Body of pancreas (tissue), 4 donors: ENCODE results near the gene IL36A. TPM values are rescaled to one million over a fixed set of nuclear protein-coding genes. Genes with fewer than 3 reads are reported as not detected.

ENCODE experiments used
- ATAC-seq: fragments of 150-250 bp; one replicate; pipeline ENCODE4 v1.9.1; 2016
- DNase-seq, 4 donors: peaks; one replicate each; pipeline ENCODE4 v3.0.0-alpha.2; 2019
- H3K27ac ChIP-seq, 4 donors: fragments of 200-600 bp; sonication (generic); 1 replicate in 3 of 4; 2 replicates in 1 of 4; pipeline versions ENCODE4 v1.5.1 to v1.6.1; 2016 to 2019; ENCODE audit warnings: mild to moderate bottlenecking in 1 of 4, mixed read lengths in 1 of 4, moderate library complexity in 1 of 4
- H3K27me3 ChIP-seq, 2 donors: fragments of 200-600 bp; sonication (generic); one replicate each; pipeline ENCODE4 v1.6.0; 2016; ENCODE audit warnings: mild to moderate bottlenecking in 1 of 2
- H3K36me3 ChIP-seq, 2 donors: fragments of 200-600 bp; sonication (generic); replicated peaks in 1 of 2; 2 replicates each; pipeline ENCODE4 v1.5.1; 2016; ENCODE audit warnings: low read depth in 2 of 2; ENCODE audit not compliant: insufficient read depth in 1 of 2
- H3K4me1 ChIP-seq: fragments of 200-600 bp; sonication (generic); one replicate; pipeline ENCODE4 v1.6.0; 2016
- H3K4me3 ChIP-seq, 2 donors: fragments of 200-600 bp; sonication (generic); 1 replicate in 1 of 2; 2 replicates in 1 of 2; pipeline ENCODE4 v1.5.1; 2016 to 2019
- H3K9me3 ChIP-seq, 3 donors: fragments of 200-600 bp; sonication (generic); 1 replicate in 2 of 3; 2 replicates in 1 of 3; pipeline ENCODE4 v1.5.1; 2016
- CTCF ChIP-seq, 7 experiments: fragments of 450-650 bp in 4 of 7; fragments of 200-600 bp in 3 of 7; sonication (generic) in 3 of 7; IDR thresholded peaks; one replicate each; pipeline ENCODE4 v1.5.1; 2016 to 2019; ENCODE audit warnings: antibody characterized with exemption in 7 of 7
- POLR2A ChIP-seq, 3 donors: fragments of 450-650 bp; IDR thresholded peaks; one replicate each; pipeline ENCODE4 v1.6.1; 2016; ENCODE audit warnings: antibody characterized with exemption in 3 of 3, mild to moderate bottlenecking in 2 of 3
- WGBS, 2 donors: methylation state at CpG; one replicate each; pipeline ENCODE4 v1.1.5; 2017; 5-methylcytosine and 5-hydroxymethylcytosine counted together
- intact Hi-C: fragments of 100-400 bp; cut with DNase I; formaldehyde crosslinking; loops from one replicate; pipeline ENCODE4 v1.15.1; 2023
- total RNA-seq, 2 donors: library from RNA; depleted of rRNA; stranded (reverse); fragments of >200 nt; gene quantifications; one replicate each; pipeline ENCODE4 v1.1.0, GENCODE V29; 2016

The IL36A gene
- total RNA-seq, 2 donors from 2014 or later: not detected

DNA sequence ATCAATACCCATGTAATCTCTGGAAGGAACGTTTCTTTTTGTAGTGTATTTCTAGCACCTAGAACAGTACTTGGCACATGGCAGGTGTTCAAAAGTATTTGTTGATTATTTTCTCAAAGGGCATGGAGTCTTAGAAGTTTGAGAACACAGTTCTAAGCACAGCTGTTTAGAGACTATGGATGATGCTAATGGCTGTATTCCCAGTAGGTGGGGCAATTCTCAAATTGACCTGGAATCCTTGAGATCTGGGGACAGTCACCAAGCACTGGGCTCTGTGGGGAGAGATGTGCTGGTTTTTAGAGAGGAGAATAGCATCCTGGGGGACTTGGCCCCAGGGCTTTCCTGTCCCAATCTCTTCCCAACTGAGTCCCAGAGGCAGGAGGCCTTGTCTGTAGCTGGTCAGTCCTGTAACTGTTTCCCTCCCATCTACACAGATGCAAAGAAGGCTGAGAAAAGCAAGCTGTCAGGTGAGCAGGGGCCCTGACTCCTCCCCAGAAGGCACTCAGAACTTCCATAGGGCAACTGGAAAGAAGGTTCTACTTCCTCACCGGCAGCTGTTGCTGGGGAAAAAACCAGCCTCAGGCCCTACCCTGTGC is 44.9 kb upstream of the IL36A start:
- Histone ChIP-seq H3K4me3 (no peak overlapping the region), H3K4me1 (no peaks in the 10 kb centered on the region), H3K9me3 (no peaks in the 10 kb centered on the region), H3K36me3 (no peaks in the 10 kb centered on the region), H3K27ac (no peak overlapping the region), H3K27me3 (no peaks in the 10 kb centered on the region)
- DNase-seq (no peak), ATAC-seq (no peak)
- intact Hi-C loops: no loop called here
- 48 to 51% methylated on average over 2 of the region's 2 CpGs for WGBS, 2 donors
- TF ChIP-seq POLR2A (IDR thresholded peaks at IDR 0.05) (no peak), CTCF (IDR thresholded peaks at IDR 0.05) (no peak)

DNA sequence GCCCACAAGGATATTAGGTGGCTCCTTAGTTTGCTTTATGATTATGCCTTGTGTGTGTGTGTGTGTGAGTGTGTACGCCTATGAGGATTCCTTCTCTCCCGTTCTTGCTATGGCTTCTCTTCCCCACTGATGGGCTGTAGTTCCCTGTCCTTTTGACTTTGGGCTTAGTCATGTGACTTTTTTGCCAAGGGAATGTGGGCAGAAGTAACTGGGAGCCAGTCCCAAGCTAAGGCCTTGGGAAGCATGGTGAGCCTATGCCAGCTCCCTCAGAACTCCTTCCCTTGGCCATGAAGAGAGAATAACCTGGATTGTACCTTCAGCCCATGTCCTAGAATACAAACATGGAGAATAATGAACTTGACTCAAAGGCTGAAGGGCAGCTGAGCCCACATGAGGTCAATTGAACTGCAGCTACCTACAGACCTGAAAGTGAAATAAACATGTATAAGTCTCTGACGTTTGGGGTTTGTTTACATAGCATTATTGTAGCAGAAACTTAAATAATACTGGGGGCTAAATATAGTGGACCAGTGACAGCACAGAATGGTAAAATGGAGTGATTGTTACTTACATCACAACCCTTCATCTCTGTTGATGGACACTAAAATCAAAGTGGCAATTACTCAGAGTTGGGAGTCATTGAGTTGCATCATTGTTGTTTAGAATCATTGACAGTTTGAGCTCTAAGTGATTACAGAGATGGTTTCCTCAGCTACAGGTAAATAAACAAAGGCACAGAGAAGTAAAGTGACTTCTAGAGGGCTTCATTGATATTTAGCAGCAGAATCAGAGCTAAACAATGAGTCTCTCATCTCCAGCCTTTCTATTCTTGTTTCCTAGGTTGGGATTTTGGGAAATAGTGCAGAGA is 42.7 kb upstream of the IL36A start:
- no peaks in the 10 kb centered on the region for H3K9me3 ChIP-seq
- no peaks in the 10 kb centered on the region for H3K36me3 ChIP-seq
- intact Hi-C loops: no loop called here
- WGBS, 2 donors: 75 to 82% methylated on average over 3 of the region's 3 CpGs
- no peak overlapping the region for H3K27ac ChIP-seq
- DNase-seq (no peak), ATAC-seq (no peak)
- no peak for TF ChIP-seq POLR2A (IDR thresholded peaks at IDR 0.05)
- no peak for TF ChIP-seq CTCF (IDR thresholded peaks at IDR 0.05)
- H3K4me3 ChIP-seq: no peak overlapping the region
- no peaks in the 10 kb centered on the region for H3K27me3 ChIP-seq
- peaks cover 5% of the 10 kb centered on the region for H3K4me1 ChIP-seq

DNA sequence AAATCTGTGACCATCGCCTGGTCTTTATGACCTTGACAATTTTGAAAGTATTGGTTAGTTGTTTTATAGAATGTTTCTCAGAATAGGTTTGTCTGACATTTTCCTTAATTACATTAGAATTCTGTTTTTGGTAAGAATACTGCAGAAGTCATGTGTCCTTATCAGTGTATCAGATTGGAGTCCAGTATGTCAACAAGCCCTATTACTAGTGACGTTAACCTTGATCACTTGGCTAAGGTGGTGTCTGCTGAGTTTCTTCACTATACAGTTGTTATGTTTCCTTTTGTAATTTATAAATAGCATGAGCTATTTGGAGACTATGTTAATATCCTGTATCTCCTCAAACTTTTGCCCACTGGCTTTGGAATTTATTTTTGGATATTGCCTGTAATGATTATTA is 38.2 kb upstream of the IL36A start:
- H3K4me1 ChIP-seq: peaks cover 5% of the 10 kb centered on the region
- ATAC-seq (no peak), DNase-seq (no peak)
- no peak overlapping the region for H3K27ac ChIP-seq
- H3K4me3 ChIP-seq: no peak overlapping the region
- WGBS, 2 donors: 52 to 57% methylated on average over 2 of the region's 2 CpGs
- intact Hi-C loops: no loop called here
- no peaks in the 10 kb centered on the region for H3K9me3 ChIP-seq
- H3K36me3 ChIP-seq: no peaks in the 10 kb centered on the region
- H3K27me3 ChIP-seq: no peaks in the 10 kb centered on the region
- TF ChIP-seq CTCF (IDR thresholded peaks at IDR 0.05) (no peak), POLR2A (IDR thresholded peaks at IDR 0.05) (no peak)

DNA sequence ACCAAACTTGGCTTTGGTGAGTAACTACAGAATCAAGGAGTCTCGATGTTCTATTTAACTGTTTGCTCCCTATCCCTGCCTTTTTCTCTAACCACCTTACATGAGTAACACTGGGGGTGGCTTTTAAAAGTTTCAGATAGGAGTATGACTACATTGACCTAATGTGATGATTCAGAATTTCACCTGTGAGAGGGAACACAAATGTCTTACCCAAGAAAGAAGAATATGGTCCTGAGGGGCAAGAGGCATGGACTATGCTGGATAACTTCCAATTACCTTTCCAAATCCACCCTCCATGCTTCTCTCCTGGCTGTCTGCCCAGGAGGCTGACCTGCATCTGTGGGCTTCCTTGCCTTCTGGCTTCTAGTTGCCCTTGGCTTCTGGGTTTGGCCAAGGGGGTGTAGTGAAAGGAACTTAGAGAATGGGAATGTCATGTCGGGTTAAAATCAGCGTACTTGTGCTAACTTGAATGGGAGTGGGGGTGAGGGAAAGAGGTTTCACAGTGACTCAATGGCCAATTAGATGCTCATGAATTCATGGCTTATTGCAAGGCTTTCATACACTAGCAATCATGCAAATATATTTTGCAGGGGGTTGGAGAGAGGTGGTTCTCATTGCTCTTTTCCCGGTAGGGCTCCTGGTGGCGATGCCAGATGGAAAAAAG is 32.7 kb upstream of the IL36A start:
- TF ChIP-seq CTCF (IDR thresholded peaks at IDR 0.05): no peak
- TF ChIP-seq POLR2A (IDR thresholded peaks at IDR 0.05): no peak
- intact Hi-C loops: no loop called here
- 90 to 96% methylated on average over 5 of the region's 5 CpGs for WGBS, 2 donors
- DNase-seq (no peak), ATAC-seq (no peak)
- no peaks in the 10 kb centered on the region for H3K9me3 ChIP-seq
- H3K4me3 ChIP-seq: no peak overlapping the region
- no peaks in the 10 kb centered on the region for H3K4me1 ChIP-seq
- H3K27me3 ChIP-seq: no peaks in the 10 kb centered on the region
- no peak overlapping the region for H3K27ac ChIP-seq
- H3K36me3 ChIP-seq: no peaks in the 10 kb centered on the region
